ENCODE measurements around the gene SLC35F2.

DNA sequence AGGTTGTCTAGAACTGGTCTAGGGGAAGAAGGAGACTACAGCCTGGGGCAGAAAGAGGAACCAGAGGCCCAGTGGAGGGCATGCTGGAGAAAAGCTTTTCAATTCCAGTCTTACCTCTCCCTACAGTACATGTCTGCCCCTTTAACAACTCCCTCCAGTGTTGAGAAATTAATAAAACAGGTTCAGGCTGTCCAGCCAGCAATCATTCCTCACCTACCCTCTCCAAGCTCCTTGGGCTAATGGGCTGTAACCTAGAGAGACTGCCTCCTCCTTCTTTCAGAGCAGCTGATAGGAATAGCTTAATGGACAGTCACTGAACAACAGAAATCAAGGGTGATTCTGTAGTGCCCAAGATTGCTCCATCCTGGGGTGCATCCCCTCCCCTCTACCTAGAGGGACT is 8.8 kb downstream of the SLC35F2 start:
- TF ChIP-seq YY1 (IDR thresholded peaks at IDR 0.05; ENCODE audit: low read depth): no peak
- no peak for TF ChIP-seq CTCF (IDR thresholded peaks at IDR 0.05)
- TF ChIP-seq, protein P1, sequence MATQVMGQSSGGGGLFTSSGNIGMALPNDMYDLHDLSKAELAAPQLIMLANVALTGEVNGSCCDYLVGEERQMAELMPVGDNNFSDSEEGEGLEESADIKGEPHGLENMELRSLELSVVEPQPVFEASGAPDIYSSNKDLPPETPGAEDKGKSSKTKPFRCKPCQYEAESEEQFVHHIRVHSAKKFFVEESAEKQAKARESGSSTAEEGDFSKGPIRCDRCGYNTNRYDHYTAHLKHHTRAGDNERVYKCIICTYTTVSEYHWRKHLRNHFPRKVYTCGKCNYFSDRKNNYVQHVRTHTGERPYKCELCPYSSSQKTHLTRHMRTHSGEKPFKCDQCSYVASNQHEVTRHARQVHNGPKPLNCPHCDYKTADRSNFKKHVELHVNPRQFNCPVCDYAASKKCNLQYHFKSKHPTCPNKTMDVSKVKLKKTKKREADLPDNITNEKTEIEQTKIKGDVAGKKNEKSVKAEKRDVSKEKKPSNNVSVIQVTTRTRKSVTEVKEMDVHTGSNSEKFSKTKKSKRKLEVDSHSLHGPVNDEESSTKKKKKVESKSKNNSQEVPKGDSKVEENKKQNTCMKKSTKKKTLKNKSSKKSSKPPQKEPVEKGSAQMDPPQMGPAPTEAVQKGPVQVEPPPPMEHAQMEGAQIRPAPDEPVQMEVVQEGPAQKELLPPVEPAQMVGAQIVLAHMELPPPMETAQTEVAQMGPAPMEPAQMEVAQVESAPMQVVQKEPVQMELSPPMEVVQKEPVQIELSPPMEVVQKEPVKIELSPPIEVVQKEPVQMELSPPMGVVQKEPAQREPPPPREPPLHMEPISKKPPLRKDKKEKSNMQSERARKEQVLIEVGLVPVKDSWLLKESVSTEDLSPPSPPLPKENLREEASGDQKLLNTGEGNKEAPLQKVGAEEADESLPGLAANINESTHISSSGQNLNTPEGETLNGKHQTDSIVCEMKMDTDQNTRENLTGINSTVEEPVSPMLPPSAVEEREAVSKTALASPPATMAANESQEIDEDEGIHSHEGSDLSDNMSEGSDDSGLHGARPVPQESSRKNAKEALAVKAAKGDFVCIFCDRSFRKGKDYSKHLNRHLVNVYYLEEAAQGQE (IDR thresholded peaks at IDR 0.05; ENCODE audit: low read depth, low read length): no peak
- TF ChIP-seq MXI1 (IDR thresholded peaks at IDR 0.05; ENCODE audit: low read depth, low read length): no peak
- no peak for TF ChIP-seq POLR2AphosphoS5 (IDR thresholded peaks at IDR 0.05; ENCODE audit: low read depth, low read length)
- no peak for TF ChIP-seq FOXJ3 (CRISPR knock-in tag; IDR thresholded peaks at IDR 0.05)
- TF ChIP-seq RAD21 (IDR thresholded peaks at IDR 0.05; ENCODE audit: low read length): no peak
- no peak for TF ChIP-seq EZH2phosphoT487 (IDR thresholded peaks at IDR 0.05; ENCODE audit: borderline replicate concordance, low read depth)
- no peak for TF ChIP-seq NRF1 (IDR thresholded peaks at IDR 0.05; ENCODE audit: low read depth, low read length)
- TF ChIP-seq ELF1 (IDR thresholded peaks at IDR 0.05): no peak
- TF ChIP-seq, protein P2, sequence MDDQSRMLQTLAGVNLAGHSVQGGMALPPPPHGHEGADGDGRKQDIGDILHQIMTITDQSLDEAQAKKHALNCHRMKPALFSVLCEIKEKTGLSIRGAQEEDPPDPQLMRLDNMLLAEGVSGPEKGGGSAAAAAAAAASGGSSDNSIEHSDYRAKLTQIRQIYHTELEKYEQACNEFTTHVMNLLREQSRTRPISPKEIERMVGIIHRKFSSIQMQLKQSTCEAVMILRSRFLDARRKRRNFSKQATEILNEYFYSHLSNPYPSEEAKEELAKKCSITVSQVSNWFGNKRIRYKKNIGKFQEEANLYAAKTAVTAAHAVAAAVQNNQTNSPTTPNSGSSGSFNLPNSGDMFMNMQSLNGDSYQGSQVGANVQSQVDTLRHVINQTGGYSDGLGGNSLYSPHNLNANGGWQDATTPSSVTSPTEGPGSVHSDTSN (IDR thresholded peaks at IDR 0.05): no peak
